ENCODE results near the gene TNNI2.

GRCh38 chr11:1889941-1890855 lies 51.4 kb downstream of the TNNI2 start:
- TF ChIP-seq POLR2AphosphoS5 (IDR thresholded peaks at IDR 0.05; ENCODE audit: low read depth, low read length), result no peak
- TF ChIP-seq REST (IDR thresholded peaks at IDR 0.05; ENCODE audit: insufficient read depth in 1 of 2, low read depth in 2 of 2, low read length in 2 of 2), result no peak
- TF ChIP-seq SIN3A (IDR thresholded peaks at IDR 0.05; ENCODE audit: borderline replicate concordance, insufficient read depth, low read length), result no peak
- TF ChIP-seq TAF1 (IDR thresholded peaks at IDR 0.05; ENCODE audit: borderline replicate concordance, insufficient read depth, low read length), result no peak
- no peak for TF ChIP-seq FOXP2 (optimal IDR thresholded peaks at IDR 0.05; ENCODE audit: borderline replicate concordance, extremely low read depth, extremely low read length, insufficient read depth)

Measured in PFSK-1 (cell line).